Choroid plexus epithelial cell (primary cell): ENCODE measurements around the gene TMEM179B.
"Not testable (repeated sequence)": the region's sequence is repeated elsewhere in the genome, so short reads cannot be mapped to it uniquely, and the experiment has no call there.

Experiments
- DNase-seq: peaks from one replicate; pipeline ENCODE4 v3.0.0-alpha.2; 2010; ENCODE audit warnings: low read depth
- H3K4me3 ChIP-seq: 2 replicates; pipeline ENCODE4 v1.5.1; 2011; ENCODE audit warnings: low read depth, mild to moderate bottlenecking, control low read depth, low read length, moderate library complexity
- TF ChIP-seq, protein P1 (sequence below): conservative IDR thresholded peaks from 2 replicates; pipeline ENCODE4 v1.5.1; 2011; ENCODE audit warnings: low read depth, mild to moderate bottlenecking, control low read depth, inconsistent platforms, low read length, moderate library complexity

The TMEM179B gene

GRCh38 chr11:62823677-62824076, 36.5 kb downstream of the TMEM179B start:
- no peak for DNase-seq
- no peak overlapping the region for H3K4me3 ChIP-seq
- TF ChIP-seq, protein P1, sequence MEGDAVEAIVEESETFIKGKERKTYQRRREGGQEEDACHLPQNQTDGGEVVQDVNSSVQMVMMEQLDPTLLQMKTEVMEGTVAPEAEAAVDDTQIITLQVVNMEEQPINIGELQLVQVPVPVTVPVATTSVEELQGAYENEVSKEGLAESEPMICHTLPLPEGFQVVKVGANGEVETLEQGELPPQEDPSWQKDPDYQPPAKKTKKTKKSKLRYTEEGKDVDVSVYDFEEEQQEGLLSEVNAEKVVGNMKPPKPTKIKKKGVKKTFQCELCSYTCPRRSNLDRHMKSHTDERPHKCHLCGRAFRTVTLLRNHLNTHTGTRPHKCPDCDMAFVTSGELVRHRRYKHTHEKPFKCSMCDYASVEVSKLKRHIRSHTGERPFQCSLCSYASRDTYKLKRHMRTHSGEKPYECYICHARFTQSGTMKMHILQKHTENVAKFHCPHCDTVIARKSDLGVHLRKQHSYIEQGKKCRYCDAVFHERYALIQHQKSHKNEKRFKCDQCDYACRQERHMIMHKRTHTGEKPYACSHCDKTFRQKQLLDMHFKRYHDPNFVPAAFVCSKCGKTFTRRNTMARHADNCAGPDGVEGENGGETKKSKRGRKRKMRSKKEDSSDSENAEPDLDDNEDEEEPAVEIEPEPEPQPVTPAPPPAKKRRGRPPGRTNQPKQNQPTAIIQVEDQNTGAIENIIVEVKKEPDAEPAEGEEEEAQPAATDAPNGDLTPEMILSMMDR, result no peak

- DNase-seq, H3K4me3 ChIP-seq: not testable (repeated sequence)
Measured at GRCh38 chr11:62828130-62828529, 40.9 kb downstream of the TMEM179B start.

DNA sequence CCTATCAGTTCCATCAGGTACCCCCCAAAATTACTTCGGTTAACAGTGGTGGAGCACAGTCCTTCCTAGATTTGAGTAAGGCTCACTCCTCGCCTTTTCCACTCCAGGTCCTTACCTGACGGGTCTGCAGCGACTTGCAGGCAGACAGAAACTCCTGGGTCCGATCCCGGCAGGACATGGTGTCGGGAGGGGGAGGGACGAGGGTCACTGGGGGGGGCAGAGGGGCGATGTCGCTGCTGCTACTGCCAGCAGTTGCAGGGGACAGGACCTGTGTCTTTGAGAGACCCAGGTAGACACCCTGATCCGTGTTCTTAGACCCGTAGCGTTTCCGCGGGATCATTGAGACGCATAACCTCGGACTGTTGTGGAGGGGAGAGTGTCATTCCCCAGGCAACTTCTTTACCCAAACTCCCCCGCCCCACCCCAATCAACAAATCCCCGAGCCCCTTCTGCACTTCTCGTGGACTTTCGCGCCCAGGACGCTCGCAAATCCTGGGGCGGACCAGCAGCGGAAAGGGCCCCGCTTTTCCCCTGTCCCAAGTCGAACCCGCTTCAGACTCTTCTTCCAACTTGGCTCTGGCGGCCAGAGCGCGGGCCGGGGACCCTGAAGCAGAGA, 43.8 kb downstream of the TMEM179B start:
- TF ChIP-seq, protein P1, result no peak
- no peak for DNase-seq
- H3K4me3 ChIP-seq, result peak overlapping the region; percentile 89

DNA sequence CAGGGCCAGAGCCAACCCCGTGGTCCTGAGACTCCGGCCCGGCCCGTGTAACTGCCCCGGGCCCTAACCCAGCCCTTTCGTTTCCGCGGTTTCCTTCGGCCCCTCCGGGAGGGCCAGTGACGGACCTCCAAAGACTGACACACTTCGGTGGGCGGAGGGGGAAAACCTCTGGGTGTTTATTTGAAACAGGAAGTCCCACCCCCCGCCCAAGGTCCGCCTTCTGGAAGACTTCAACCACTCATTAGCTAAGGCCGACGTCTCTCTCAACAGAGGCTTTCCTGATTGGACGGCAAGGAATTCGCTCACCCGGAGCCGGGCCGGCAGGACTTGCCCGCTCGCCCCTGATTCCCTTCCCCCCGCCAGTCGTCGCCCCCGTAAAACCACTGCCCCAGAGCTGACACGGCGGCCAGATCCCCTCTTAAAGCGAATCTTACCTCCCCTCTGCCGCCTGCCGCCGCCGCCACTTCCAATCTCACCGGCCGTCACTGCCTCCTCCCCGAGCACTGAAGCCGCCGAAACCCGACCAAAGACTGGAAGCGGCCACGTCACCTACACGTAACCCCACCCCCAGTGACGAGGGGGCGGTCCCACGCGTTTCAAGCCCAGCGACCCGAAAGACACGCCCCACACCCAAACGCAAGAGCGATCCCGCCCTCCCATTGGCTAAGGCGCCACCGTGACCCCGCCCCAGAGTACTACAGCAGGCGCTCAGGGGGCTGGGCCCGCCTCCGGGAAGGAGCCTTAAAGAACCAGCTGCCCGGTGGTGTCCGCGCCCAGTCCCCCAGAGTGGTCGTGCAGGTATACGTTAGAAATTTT, 44.5 kb downstream of the TMEM179B start, which contains the start of gene STX5:
Gene STX5 (minus strand): TSS at position 532 of the 816 bp plus-strand sequence. CDS start 808 bp downstream, outside the sequence.
- TF ChIP-seq, protein P1, result no peak
- DNase-seq, result peak; percentile 99
- peak within 1 kb of the TSS; percentile 89 for H3K4me3 ChIP-seq

- TF ChIP-seq, protein P1, result no peak
- DNase-seq, result no peak
- H3K4me3 ChIP-seq, result peak within 1 kb of the TSS; percentile 89
Measured at GRCh38 chr11:62832336-62833234, 45.4 kb downstream of the TMEM179B start, which contains the start of gene TEX54. TSS of gene TEX54 (minus strand) at chr11:62832841.

DNA sequence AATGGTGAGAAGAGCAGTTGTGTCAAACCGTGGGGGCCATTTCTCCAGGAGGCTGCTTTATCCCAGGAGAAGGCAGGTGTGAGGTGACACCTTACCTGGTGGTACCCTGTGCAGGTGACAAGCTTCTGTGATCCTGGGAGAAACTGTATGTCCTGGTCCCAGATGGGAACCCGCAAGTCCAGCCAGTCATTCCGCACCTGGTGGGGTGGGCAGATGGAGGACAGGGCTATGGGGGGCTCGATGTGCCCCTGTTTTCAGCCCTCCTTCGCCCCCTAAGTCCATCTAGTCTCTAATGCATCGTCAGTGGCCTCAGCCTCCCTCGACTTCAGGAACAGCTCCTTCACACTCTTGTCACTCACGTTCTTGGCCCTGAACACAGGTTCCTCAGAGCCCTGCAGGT, 48.1 kb downstream of the TMEM179B start:
- DNase-seq, result no peak
- no peak overlapping the region for H3K4me3 ChIP-seq
- TF ChIP-seq, protein P1, result no peak
